Heart left ventricle (tissue), 13 donors: Measurements from ENCODE around the gene DNAJC3.

Experiments used
- CTCF ChIP-seq, 12 donors: fragments of 200-600 bp; sonication (generic) in 4 of 12; IDR thresholded peaks; one replicate each; pipeline versions ENCODE4 v1.5.0 to v1.8.0; 2018 to 2022; ENCODE audit warnings: antibody characterized with exemption in 12 of 12, mild to moderate bottlenecking in 5 of 12
- POLR2A ChIP-seq, 2 donors: fragments of 450-650 bp; IDR thresholded peaks; one replicate each; pipeline ENCODE4 v1.6.1; 2017; ENCODE audit warnings: antibody characterized with exemption in 2 of 2, mild to moderate bottlenecking in 2 of 2, moderate library complexity in 2 of 2
- donor health status: ischemic (EF 13 %, LVEDD 7.1; RV severe dilation, severe dysfunction).
- donor health status: DM: no; HTN: yes; CAD: no.
- donor health status: DM: no; HTN: no; CAD: no.
- donor health status: ischemic (EF 25% LVEDD 6.9; RV normal size, moderate dysfunction).
- donor health status: ischemic (EF 25% LVEDD 5.7; RV mildly dilated, moderate dysfunction).
- donor health status: ischemic (EF 35%, LVEDD 5.7; RV mildly dilated, moderate dysfunction).
- donor health status: nonischemic (EF 11% LVEDD 7.7; RV severe dilation, severe dysfunction).
- donor health status: DM: yes; HTN: yes; CAD: no.
- donor health status: PGD.
- donor health status: ischemic (EF 29% LVEDD 5.4; RV normal size, mild dysfunction).
- donor health status: nonischemic (EF 23%, LVEDD 6.1; RV moderate dilation, normal function).

- no peak for TF ChIP-seq CTCF (IDR thresholded peaks at IDR 0.05)
- TF ChIP-seq POLR2A (IDR thresholded peaks at IDR 0.05): no peak
Observed at GRCh38 chr13:95741584-95742563, 64.9 kb downstream of the DNAJC3 start.
